D721Med (cell line): ENCODE results near the gene ME3.
"Not testable (repeated sequence)": the region's sequence is repeated elsewhere in the genome, so short reads cannot be mapped to it uniquely, and the experiment has no call there.

ENCODE experiments used
- DNase-seq: peaks from one replicate; pipeline ENCODE4 v3.0.0; 2011; ENCODE audit warnings: low spot score; ENCODE audit not compliant: insufficient read length
- FAIRE-seq: peaks from 2 replicates; lab custom pipeline; 2011; peaks lifted over from hg19 to GRCh38; lab: Jason Lieb, UNC
- CTCF ChIP-seq: IDR thresholded peaks from 2 replicates; pipeline ENCODE4 v1.5.1; 2012; ENCODE audit warnings: mild to moderate bottlenecking, control low read depth; ENCODE audit not compliant: insufficient read depth; ENCODE audit errors: missing control alignments

The ME3 gene

DNA sequence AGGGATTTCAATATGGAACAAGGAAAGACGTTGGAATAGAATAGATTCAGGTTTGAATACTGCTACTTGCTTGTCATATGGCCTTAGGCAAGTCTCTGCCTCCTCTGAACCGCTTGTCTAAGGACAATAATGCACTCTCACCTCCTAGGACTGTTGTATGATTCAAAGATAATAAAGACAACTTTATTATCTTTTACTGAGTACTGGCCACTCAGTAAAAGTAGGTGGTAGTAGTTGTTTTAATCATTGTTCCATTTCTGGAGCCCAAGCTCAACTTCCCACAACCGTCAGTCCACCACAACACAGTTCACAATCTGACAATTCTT, 134.2 kb downstream of the ME3 start:
- DNase-seq (no peak), FAIRE-seq (no peak)
- no peak for TF ChIP-seq CTCF

DNA sequence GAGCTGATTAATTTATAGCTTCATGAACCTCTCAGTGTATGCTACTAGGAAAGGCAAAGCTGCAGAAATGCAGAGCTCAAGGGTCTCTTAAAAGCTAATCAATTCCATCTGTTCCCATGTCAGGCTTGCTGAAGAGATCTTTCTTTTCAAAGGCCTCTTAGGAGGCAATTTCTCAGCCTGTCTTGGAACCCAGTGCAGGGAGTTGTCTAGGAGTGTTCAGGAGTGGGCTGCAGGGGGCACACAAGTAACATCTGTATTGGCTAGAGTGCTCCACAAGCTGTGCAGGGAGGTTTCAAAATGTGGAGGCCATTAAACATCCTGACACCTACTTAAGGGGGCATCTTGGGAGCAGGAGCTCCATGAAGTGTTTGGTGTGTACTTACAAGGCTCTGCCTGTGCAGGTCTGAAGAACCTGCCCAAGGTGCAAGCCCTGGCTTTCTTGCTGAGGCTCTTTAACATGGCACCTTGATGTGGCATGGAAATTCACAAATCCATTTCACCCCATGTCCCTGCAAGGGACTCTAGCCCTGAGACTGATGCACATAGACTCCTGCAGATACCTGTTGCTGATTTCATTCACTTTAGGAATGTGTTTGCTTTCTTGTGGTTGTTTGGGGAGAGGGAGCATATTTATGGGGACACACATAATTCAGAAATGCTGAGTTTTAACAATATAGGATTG, 134.7 kb downstream of the ME3 start:
- no peak for TF ChIP-seq CTCF
- DNase-seq = no peak

GRCh38 chr11:86535773-86536172, 136.6 kb downstream of the ME3 start:
- no peak for DNase-seq
- FAIRE-seq = no peak
- no peak for TF ChIP-seq CTCF

More for the DNA sequence above, 134.7 kb downstream of the ME3 start:
- no peak for FAIRE-seq

GRCh38 chr11:86524620-86525352, 147.6 kb downstream of the ME3 start:
- no peak for TF ChIP-seq CTCF
- FAIRE-seq (no peak), DNase-seq (no peak)

DNA sequence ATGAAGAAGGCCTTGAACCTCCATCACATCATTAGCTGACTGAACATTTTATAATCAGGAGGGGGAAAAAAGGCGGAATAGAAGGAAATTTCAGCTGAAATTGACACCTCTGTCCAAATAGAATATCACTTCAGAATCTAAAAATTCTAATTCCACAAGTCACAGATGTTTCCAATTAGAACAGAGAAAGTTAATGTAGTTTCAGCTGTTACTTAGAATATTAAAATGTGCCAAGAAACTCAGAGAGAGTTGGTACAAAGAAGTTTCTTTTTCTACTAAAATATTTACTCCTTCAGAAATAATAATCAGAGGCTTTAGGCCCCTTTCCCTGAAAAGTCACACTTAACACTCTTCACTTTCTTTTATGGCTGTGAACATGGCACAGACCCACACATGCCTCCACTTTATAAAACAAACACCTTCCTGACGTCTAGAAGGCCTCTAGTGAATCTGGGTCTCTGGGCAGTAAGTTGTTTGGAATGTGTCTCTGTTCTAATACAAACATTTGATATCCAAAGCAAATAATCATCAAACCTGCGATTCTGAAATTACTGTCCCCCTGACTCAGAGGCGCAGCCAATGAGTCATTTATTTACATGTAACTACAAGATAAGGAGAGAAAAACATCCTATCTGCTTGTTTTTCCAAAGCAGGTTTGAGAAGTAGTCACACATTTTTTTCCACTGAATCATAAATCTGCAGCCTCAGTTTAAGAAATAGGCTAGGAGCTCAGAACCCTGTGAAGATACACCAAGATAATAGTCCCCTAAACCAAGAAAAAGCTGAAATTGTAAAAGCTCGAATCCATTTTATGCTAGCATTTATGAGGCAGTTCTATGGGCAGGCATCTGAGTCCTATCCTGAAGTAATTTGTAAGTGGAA, 148.4 kb downstream of the ME3 start:
- DNase-seq (no peak), FAIRE-seq (no peak)
- no peak for TF ChIP-seq CTCF

GRCh38 chr11:86522512-86522911, 149.9 kb downstream of the ME3 start:
- FAIRE-seq, DNase-seq: not testable (repeated sequence)

DNA sequence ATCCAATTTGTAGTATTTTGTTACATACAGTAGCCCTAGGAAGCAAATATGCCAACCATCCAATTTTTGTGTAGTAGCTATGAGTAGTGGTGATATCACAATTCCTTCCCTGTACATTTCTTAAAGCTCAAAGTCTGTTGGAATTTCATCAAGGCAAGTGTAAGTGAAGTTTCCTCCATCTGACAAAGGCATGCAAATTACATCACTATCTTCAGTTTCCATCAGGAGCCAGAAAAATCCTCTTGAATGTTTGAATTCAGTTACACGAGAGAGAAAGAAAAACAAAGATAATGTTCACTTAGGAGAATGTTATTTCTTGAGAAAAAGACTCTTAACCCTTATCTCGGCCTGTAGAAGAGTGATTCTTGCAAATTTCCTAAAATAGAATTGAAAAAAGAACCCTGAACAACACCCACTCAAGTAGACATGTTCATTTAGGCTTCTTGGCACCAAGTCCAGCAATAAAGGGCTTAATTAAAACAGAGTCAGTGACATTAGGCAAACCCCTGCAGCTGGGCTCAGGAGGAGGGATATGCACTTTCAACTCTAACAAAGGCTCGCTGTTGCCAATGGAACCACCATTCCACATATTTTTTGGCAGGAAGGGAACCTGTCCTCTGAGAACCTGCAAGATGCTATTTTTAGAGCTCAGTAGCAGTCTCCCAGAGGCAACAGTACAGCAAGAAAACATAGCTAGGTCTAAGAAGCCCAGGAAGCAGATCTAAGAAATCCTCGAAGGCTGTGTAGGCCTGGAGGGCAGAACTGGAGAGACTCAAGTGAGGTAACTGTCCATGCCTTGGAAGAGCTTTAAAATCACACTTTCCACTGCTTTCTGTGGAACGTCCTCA, 153.1 kb downstream of the ME3 start:
- no peak for FAIRE-seq
- TF ChIP-seq CTCF = no peak
- DNase-seq = no peak
